GM19023 (cell line): ENCODE results near the gene MC5R.
"Not testable (repeated sequence)": the region's sequence is repeated elsewhere in the genome, so short reads cannot be mapped to it uniquely, and the experiment has no call there.

ENCODE experiments used
- ATAC-seq: cut with Tn5 transposase; IDR thresholded peaks from one replicate; pipeline ENCODE4 v1.9.1; 2021; ENCODE audit warnings: mild to moderate bottlenecking, moderate library complexity; ENCODE audit not compliant: unreplicated experiment

MC5R gene

DNA sequence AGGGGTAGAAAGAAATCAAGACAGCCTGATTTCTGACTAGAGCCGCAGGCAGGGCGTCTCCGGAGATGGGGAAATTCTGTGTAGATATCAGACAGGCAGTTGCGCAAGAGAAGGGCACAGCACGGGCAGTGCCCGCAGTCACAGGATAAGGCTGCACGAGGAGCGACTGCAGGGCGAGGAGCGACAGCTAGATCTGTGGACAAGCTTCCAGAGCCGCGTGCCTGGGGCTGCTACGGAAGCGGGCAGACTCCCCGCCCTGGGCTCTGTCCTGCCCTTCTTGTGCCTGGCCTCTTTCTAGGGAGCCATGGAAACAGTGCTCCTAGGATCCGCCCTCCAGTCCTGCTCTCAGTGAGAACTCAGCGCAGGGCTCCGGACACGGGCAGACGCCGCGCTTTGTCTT is 12.6 kb downstream of the MC5R start:
- ATAC-seq, result no peak

DNA sequence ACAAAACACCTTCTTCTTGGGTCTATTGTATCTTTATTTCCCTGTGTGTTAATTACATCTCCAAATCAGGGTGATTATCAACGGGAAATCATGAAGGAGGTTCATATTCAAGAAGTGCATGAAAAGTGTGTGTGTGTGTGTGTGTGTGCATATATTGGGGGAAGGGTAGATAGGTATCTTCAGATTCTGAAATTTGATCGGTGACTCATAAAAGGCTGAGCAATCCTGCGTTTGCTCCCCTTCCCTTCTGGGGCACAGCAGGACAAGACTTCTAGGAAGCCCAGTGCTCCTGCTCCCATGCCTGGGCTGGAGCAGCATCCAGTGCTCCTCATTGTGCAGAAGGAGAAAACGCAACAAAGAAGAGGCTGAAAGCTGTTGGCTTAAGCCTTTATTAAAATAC is 25.8 kb downstream of the MC5R start:
- no peak for ATAC-seq

DNA sequence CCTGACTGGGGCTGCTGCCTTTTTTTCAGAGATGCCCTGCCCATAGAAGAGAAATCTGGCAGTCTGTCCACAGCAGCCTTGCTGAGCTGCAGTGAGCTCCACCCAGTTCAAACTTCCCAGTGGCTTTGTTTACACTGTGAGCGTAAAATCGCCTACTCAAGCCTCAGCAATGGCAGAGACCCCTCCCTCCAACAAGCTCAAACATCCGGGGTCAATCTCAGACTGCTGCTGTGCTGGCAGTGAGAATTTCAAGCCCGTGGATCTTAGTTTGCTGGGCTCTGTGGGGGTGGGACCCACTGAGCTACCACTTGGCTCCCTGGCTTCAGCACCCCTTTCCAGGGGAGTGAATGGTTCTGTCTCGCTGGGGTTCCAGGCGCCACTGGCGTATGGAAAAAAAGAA is 38.9 kb downstream of the MC5R start:
- not testable (repeated sequence) for ATAC-seq

DNA sequence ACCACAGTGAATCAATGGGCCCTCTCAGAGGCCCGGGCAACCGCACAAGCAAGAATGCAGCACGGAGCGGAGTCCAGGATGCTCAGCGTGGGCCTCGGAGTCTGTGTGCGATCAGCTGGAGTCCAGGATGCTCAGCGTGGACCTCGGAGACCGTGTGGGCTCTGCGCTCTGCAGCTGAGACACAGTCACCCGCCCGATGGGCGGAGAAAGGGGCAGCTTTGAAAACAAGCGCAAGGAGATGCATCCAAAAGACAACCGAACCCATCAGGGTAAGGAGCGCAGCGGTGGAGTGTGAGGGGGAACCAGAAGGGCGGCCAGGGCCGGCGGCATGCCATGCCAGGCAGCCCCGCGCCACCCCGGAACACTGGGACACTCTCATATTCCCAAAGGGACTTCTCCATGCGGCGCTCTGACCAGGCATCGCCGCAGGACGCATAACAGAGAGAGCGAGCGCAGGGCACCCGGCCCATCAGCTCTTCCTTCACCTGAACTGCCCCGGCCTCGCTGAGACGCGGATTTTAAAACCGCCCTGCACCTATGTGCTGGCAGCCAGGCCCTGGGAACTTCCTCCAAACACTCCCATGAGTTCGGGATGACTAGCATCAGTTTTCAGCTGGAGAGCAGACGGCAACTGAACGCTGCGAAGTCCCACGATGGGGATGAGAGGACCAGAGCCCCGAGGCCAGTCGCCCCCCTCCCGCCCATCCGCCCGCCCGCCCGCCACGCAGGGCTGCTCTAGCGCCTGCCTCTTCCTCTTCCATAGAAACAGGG is 44.7 kb downstream of the MC5R start:
- ATAC-seq, result no peak

DNA sequence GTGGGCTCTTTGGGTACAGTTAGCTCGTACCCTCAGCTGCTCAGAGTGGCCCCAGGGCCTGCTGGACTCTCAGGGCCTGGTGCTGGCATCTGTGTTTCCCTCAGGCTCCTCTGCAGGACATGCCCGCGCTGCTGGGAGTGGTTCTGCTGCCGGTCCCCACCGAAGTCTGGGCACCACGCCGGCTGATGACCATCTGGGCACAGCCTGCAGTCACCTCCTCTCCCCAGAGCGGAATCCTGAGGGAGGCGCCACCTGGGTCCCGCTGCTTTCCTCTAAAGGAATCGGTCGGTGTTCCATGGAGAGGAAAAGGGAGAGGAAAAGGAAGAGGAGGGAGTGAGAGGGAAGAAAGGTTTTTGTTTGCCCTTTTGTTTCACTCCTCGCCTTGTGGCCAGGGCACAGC is 47.8 kb downstream of the MC5R start:
- ATAC-seq, result no peak

DNA sequence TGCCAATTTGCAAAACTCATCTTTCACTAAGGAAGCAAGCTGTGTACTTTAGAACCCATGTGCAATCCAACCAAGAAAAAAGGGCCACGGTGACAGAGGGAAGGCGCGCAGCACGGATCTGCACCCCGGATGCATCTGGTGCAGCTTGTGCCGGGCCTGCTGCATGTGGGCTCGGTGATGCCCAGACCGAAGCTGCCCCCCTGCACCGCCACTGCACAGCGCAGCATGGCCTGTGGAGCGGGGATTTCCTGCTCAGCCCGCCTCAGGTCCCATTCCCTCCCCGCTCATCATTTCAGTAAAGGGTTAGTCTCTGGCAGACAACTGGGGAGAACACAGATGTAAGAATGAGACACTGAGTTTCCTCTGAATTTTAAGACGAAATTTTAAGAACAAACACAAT is 48.4 kb downstream of the MC5R start:
- no peak for ATAC-seq

DNA sequence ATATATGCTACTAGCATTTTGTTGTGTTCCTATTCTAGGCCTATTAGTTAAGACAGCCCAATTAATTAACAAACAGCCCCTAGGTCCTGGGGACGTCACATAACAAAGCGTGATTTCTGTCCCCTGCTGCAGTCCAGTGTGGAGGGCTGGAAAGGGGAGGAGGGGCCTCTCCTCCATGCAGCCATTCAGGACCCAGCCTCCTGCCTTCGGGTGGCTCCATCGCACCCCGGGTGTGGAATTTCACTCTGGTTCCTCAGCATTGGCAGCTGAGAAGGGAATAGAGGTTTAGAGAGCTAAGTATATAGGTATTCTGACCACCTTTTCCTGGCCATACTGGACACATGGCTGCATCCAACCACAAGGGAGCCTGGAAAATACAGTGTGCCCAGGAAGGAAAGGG is 49.0 kb downstream of the MC5R start:
- ATAC-seq, result no peak

DNA sequence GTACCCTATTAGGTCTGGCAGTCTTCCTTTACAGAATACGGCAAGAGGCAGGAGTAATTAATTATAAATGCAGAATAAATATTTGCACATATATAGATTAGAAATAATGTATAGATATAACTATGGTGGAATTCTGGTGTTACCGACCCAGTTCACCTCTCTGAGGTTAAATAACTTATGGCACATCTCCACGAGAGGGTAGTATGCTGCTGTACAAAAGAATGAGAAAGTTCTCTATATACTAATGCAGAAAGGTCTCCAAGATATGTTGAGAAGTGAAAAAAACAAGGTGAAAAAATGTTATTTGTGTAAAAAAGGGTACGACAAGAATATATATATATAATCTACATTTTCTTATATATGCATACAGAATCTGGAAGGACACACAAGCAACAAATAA is 50.6 kb downstream of the MC5R start:
- no peak for ATAC-seq
